ENCODE results near the gene DCPS.
"Not testable (repeated sequence)": the region's sequence is repeated elsewhere in the genome, so short reads cannot be mapped to it uniquely, and the experiment has no call there.

The DCPS gene

DNA sequence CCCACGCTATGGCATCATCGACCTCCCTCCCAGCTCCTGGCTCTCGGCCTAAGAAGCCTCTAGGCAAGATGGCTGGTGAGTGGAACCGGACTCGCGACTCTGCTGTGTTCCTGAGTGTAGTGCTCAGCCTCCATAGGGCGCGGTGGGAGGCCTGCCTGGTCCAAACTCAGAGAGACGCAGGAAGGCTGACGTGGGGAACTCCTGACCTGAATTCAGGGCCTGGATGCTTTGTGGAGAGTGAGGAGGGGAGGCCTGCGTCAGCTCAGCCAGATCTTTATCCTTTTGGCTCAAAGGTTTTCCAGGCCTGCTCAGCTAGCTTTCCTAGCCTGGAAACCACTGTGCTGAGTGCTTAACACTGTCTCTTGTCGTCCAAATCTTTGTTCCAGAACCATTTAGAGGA, 13.0 kb upstream of the DCPS start:
- no peak for DNase-seq

DNA sequence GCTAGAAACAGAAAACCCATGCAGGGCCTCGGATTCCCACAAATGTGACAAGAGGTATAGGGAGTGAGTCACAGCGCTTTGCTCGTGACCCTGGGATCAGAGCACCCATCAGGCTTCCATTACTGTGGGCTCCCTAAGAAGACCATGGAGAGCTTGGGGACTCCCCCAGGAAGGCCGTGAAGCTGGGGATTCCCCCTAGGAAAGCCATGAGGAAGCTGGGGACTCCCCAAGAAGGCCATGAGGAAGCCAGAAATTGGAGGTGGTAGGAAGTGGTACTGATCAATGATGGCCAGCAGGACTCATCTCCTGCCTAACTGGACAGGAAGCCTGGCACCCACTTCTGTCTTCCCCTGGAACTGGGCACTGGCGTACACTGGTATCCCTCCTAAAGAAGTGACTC, 10.1 kb upstream of the DCPS start:
- DNase-seq, result no peak

DNA sequence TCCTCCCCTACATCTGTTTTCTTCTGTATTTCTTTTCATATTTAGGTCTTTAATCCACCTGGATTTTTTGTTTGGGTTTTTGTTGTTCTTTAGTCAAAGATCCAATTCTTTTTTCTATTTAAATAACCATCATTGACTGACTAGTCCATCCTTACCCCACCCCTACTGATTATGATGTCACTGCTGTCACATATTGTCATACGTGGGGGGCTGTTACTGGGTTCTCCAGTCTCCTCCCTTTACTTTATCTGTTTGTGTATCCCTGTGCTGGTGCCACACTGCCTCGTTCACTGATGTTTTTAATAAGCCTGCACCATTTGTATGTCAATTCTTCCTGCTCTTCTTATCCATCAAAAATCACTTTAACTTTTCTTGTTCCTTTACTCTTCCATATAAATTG, 6.9 kb upstream of the DCPS start:
- no peak for DNase-seq

DNA sequence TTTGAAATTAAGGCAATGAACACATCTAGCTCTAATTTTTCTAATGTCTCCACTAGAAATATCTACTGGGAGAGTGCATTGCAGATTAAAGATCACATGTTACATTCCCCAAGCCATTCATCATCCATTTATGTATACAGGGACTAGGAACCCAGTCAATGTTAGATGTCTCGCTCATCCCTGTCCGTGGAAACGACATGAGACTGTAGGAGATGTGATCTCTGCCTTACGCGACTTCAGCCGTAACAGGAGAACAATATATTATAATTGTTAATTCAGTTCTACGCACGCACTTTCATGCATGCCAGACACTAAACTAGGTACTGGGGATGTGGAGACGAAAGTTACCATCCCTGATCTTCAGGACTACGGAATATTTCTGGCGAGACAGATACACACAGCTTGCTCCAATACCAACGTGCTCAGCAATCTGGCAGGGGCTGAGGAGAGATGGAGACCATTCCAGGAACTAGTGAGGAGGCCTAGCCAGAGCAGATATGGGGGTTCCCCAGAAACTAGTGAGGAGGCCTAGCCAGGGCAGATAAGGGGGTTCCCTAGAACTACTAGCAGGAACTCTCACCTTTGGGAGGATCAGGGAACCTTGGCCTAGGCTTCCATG, 706 bp downstream of the DCPS start:
- DNase-seq, result no peak

DNA sequence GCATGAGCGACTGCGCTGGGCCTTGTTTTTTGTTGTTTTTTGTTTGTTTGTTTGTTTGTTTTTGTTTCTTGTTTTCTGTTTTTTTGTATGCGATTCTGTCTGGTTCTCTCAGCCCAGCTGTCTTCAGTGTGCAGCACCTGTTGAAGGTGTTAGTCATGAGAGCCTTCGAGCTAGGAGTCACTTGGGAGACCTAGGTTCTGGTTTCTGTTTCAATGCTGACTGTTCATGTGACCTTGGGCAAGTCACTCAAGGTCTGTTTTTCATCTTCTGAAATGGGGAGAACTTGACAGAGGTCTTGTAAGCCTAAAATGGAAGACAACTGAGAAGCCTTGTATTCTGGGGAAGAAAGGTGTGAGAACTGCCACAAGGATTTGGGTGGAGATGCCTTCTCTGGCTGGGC, 1.8 kb downstream of the DCPS start:
- no peak for DNase-seq

DNA sequence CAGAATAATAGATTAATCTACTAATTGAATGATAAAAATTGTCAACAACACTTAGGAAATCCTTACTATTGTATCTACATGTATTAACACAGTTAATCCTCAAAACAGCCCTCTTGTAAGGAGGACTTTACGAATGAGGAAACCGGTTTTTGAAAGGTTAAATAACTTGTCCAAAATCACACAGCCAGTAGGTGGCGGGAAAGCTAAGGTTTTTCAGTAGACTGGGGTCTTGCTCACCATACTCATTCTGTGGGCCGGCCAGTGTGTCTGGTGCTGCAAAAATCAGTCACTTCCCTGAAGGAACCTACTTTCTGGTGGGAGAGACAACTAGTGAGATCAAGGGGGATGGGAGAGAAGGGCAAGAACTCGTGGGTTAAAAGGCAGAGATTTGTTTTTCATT, 3.8 kb downstream of the DCPS start:
- no peak for DNase-seq

DNA sequence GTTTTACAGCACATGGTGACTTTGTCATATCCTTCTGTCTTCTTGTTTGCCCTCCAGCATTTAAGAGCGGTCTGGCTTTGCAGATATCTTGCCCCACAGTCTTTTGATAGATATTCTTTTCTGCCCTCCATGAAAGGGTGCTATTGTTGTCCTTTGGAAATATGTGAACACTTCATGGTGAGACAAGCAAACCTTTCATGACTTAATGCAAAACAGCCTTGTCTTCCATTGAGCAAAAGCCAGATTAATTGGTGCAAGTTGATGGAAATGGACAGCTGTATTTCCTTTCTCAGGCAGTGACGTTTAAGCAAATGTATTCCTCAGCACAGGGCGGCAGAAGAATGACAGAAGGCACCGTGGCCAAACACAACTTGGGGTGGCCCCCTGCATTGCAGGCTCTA, 4.4 kb downstream of the DCPS start:
- no peak for DNase-seq

DNA sequence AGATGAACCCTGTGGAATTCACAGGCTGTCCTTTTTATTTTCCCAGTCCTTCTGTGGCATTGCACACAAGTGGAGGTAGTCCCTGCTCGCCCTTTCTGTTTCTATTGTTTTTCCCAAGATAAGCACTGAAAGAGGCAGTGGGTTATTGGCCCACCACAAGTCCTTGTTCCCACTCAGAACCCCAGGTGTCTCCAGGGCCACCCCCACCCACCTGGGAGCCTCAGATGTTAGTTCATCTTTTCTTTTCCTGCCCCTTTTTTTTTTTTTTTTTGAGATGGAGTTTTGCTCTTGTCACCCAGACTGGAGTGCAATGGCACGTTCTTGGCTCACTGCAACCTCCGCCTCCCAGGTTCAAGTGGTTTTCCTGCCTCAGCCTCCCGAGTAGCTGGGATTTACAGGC, 4.9 kb downstream of the DCPS start:
- not testable (repeated sequence) for DNase-seq

DNA sequence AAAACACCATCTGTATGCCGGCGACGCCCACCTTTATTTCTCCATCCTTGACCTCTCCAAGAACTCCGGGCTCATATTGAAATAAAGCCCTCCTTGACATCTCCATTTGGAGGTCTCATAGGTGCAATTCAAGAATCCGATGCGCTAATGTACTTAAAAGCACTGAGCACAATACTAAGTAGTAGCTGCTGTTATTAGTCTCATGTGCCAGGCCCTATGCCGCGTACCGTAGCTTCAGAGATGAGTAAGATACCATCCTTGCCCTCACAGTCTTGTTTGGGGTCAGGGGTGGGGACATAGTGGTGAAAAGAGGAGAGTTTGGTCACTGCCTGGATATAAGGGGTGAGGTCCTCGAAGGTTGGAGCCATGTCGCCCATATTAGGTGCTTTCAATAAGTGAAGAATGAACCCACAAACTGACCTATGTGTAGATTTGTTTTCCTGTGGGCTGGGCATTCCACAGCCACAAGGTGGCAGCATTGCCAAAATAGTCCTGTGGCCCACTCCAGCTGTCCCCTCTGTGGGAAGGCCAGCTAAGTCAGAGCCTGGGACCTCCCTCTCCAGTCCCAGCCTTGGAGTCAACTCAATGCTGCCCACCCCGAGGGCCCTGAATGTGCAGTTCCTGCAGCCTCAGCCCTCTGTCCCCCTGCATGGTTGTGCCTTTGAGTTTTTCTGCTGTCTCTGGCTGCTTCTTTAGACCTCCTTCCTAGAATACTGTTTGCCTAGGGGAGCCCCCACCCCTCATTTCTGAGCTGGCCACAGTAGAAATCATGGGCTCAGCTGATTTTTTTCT, 6.5 kb downstream of the DCPS start:
- DNase-seq, result peak; percentile 66

DNA sequence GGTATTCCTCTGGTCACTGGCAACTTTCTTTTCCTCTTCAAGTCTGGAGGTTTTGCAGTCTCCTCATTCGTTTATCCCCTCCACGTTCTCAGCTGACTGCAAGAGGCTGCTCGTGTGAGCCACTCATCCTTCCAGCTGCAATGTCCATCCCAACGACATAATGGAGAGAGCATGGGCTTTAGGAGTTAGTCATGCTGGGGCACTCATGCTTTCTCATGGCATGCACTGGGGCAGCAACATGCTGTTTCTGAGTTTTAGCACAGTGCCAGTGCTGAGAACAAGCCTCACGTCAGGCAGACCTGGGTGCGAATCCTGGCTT, 7.1 kb downstream of the DCPS start:
- no peak for DNase-seq

DNA sequence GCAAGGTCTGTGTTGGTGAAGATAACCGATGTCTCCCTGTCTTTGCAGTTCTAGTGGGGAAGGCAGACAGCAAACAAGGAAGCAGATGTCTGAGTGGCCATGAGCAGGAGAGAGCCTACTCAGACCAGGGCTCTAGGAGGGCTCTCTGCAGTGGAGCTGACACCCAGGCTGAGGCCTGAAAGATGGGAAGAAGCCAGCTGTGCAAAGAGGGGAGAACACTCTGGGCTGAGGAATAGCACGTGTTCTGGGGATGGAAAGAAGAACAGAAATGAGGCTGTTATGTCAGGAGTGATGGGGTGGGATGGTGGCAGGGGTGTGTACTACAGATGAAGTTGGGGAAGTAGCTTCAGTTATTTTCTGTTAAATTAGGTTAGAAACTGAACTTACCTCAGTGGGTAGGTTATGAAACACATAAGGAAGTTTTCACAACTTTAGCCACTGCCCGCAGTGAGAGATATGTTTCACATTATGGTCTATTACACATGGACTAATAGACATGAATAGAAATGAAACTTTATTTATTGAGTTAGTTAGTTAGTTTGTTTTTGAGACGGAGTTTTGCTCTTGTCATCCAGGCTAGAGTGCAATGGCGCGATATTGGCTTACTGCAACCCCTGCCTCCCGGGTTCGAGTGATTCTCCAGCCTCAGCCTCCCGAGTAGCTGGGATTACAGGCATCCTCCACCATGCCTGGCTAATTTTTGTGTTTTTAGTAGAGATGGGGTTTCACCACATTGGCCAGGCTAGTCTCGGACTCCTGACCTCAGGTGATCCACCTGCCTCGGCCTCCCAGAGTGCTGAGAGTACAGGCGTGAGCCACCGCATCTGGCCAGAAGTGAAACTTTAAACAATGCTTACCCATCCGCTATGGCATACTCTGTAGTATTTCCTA, 7.8 kb downstream of the DCPS start:
- DNase-seq, result no peak

DNA sequence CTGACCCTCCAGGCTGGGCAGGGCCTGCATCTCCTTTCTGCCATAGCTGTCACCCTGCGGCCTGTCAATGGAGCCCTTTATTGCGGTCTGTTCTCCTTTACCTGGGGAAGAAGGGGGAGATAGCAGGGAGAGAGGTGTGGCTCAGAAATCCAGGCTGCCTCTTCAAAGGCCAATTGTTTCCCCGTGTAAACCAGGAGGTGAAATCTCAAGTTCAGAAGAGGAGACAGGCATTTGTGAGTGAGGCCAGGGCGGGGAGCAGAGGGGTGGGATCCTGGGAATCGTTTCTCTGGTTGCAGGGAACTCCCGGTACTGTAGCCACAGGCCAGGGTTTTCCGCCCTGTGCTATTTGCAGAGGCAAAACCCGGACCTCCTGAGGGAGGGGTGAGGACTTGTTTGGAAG, 9.1 kb downstream of the DCPS start:
- no peak for DNase-seq

DNA sequence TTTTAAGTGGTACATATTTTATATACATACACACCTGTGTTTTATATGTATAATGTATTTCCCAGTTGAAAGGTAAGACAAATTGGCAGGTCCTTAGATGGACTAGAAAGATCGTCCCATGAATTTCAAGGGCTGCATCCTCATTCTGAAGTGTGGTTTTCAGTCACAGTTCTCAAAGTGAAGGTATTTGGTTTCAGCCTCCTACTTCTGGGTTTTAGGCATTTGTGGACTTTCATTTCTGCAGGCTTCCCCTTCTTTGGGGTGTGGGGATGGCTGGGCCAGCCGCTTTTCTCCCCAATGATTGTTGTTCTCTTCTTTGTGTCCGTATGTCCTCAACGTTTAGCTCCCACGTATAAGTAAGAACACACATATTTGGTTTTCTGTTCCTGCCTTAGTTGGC, 10.0 kb downstream of the DCPS start:
- no peak for DNase-seq

DNA sequence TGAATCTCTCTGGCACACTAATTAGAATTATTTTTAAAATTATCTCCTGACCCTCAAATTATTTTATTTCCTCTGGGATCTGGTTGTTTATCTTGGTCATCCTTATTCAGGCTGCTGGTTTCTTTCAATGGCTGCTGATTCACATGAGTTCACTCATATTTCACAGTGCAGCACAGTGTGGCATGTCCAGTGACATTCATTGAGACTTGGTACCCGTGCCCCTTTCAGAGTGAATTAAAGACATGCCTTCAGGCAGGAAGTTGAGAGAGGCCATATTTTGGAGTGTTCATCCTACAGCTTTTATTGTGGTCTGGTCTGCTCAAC, 13.5 kb downstream of the DCPS start:
- DNase-seq, result no peak

DNA sequence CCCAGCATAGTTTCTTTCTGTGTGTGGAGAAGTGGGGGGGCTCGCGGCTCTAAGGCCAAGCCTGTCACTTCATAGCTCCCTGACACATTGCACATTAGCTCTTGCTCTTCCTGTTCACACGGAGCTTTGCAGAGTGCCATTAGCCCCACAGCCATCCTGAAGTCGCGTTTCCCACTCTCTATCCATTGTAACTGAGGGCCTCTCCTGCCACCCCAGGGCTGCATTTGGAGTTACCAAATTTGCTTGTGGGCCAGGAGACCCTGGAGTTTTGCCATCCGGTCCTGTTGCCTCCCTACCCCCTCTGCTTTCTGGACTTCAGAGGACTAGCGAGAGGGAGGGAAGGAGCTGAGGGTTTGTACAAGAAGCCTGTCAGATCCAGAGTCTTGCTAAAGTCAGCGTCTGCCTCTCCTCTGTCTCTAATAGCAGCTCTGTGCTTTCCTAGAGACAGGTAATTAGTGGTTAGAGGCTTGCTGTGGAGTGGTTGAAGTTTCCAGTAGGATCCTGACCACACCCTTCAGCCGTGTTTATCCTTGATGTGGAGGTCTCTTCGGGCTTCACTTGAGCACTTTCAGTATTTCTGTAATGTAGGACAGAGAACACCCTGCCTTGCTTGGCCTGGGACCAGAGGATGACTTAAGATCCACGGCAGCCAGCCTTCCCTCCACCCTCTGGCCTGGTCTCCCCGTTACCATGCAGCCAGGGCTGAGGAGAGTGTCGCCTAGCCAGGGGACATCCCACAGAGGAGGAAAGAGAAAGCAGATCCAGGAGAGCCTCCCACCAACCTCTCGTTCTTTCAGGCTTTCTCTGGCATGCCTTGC, 14.1 kb downstream of the DCPS start:
- no peak for DNase-seq

DNA sequence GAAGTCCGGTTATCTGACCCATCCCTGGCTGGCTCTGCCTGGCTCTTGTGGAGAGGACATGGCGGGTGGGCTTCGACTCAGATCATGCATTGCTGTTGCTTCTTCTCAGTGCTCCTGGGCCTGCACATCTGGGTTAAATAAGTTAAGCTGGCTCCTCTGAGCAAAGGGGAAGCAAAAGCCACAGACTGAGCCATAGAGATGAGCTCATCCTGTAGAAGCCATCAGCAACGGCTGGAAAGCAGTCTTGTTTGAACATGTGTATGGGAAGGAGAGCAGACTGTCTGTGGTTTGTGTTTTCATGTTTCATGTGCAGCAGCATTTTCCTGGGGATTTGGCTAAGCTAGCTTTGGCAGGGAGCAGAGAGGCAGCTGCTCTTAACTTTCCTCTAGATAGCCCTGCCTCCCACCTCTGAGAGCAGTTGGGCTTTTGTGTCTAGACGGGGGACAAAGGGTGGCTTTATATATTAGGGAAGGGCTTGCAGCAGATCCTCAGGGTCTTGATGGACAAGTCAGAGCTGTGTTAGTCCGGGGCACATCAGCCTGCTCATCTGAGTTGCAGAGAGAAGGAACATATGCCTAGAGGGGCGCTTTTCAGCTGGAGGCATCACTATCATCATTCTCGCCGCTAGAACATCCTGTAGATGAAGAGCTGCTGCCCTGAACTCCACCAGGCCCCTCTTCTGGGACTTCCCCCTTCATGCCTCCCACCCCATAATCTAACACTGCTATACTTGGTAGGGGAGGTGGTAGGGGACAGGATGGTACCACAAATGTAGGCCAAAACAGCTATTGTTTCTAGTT, 14.9 kb downstream of the DCPS start:
- no peak for DNase-seq

DNA sequence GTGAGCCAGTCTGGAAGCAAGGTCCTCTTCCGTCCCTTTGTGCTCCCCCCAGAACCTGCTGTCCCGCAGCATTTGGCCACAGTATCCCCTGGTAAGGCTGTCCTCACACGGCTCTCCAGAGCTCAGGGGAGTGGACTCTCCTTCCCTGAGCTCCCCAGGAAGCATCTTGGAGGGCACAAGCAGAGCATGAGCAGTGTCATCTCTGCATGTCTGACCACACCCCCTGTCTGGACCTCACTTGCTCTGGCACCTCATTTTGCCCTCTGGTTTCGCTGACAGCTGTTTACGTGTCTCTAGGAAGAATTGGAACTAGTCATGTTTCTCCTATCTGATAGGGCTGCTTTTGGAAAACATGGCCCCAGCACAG, 15.5 kb downstream of the DCPS start:
- no peak for DNase-seq

DNA sequence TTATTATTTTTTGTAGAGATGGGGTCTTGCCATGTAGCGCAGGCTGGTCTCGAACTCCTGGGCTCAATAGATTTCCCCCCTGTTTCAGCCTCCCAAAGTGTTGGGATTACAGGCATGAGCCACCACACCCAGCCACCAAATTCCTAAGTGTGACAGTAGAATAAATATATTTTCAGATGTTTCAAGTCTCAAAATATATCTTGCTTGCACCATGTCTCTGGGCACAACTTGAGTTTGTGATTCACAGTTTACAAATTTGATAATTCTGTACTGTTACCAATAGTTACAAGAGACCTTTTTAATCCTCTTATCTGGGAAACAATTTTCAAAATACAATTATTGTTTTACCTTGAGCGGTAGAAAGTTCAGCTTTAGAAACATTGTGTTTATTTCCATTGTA, 19.1 kb downstream of the DCPS start:
- DNase-seq, result no peak

DNA sequence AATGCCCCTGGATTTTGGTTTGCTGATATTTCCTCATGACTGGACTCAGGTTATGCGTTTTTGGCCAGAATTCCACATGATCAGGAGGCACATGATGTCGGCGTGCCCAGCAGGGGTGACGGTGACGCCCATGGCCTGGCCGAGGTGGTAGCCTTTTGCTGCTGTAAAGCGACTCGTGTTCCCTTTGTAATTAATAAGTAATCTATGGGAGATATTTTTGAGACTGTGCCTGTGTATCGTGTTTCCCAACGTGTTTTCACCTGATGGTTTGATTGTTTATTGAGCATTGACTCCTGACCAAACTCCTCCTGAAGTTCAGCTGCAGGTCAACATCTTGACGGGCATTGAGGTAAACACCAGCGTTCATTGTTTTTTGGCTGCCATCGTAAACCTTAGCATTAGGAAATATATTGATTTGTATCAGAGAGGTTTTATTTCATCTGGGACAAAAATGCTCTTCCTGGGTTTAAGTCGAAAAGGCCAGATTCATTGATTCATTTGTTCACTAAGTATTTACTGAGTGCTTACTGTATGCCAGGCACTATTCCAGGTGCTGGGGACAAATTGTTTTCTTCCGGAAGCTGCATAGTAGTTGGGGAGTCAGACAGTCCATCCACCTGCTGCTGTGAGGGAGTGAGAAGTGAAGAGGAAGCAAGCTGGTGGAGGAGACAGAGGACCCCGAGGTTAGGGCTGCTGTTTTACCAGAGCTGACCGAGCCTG, 23.6 kb downstream of the DCPS start:
- no peak for DNase-seq

DNA sequence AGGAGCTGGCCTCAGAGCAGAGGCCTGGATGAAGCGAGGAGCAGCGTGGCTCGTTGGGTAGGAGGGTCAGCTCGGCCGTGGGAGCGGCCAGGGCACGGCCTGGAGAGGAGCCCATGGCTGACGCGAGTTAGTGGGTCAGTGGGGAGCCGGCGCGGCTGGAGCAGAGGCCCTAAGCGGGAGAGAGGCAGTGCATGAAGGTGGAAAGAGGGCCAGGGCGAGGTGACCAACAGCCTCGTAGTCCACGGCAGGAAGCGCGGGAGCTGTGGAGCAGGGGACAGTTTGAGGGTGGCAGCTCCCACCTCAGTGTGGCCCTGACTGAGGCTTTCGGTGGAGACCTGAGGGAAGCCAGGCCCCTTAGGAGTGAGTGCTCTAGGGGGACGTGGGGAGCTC, 24.1 kb downstream of the DCPS start:
- DNase-seq, result no peak

DNA sequence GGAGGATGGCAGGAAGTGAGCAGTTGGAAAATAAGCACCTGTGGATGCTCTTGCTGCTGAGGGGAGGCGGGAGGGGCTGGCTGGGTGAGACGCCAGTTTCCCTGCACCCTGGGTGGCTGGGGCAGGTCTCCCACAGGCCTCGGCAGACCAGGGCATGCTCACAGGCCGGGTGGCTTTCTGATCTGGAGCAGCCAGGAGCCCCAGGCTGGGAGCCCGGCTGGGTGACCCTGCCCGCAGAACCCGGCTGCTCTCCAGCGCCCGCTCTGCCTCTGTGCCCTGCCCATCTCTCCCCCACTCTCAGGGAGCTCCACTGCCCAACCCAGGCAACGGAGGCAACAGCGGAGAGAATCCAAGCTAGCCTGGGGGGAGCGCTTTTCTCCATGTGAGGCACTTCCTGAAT, 24.6 kb downstream of the DCPS start:
- no peak for DNase-seq

Data from CD4-positive, alpha-beta T cell treated with Interleukin-12 subunit alpha and Interleukin-12 subunit beta, for 1 hour (primary cell).